ENCODE results near the gene CNKSR3.

Gene CNKSR3

GRCh38 chr6:154513601-154514320 is 3.3 kb upstream of the CNKSR3 start:
- ATAC-seq (ENCODE audit: insufficient read depth, low read depth) (no peak), DNase-seq (no peak)
- Histone ChIP-seq H3K4me1 (ENCODE audit: insufficient read depth, low read length) (no peaks in the 10 kb centered on the region), H3K4me3 (ENCODE audit: low read depth in 1 of 2, low read length in 2 of 2) (no peak overlapping the region), H3K27me3 (ENCODE audit: insufficient read depth, low read length, poor library complexity) (peaks cover 11% of the 10 kb centered on the region), H4K20me1 (ENCODE audit: insufficient read depth, low read length) (no peaks in the 10 kb centered on the region), H3K4me2 (ENCODE audit: insufficient read depth, low read length) (no peak overlapping the region), H3K9ac (ENCODE audit: low read depth, low read length) (no peak overlapping the region), H2AFZ (ENCODE audit: low read depth, low read length) (no peak overlapping the region), H3K36me3 (ENCODE audit: insufficient read depth, low read length) (no peaks in the 10 kb centered on the region), H3K27ac (ENCODE audit: low read length) (no peak overlapping the region), H3K9me3 (ENCODE audit: insufficient read depth, low read length, severe bottlenecking) (no peaks in the 10 kb centered on the region), H3K79me2 (ENCODE audit: insufficient read depth, low read length) (no peaks in the 10 kb centered on the region)
- TF ChIP-seq EZH2 (IDR thresholded peaks at IDR 0.05; ENCODE audit: borderline replicate concordance, low read depth, low read length, severe bottlenecking) (no peak), CTCF (IDR thresholded peaks at IDR 0.05; ENCODE audit: borderline replicate concordance, extremely low read depth, low read length, poor library complexity, severe bottlenecking) (no peak)

- TF ChIP-seq EZH2 (IDR thresholded peaks at IDR 0.05; ENCODE audit: borderline replicate concordance, low read depth, low read length, severe bottlenecking) (no peak), CTCF (IDR thresholded peaks at IDR 0.05; ENCODE audit: borderline replicate concordance, extremely low read depth, low read length, poor library complexity, severe bottlenecking) (no peak)
- H3K27me3 ChIP-seq (ENCODE audit: insufficient read depth, low read length, poor library complexity), result peaks cover 17% of the 10 kb centered on the region
- no peak overlapping the region for H3K9ac ChIP-seq (ENCODE audit: low read depth, low read length)
- no peak overlapping the region for H3K4me2 ChIP-seq (ENCODE audit: insufficient read depth, low read length)
- no peak overlapping the region for H2AFZ ChIP-seq (ENCODE audit: low read depth, low read length)
- ATAC-seq (ENCODE audit: insufficient read depth, low read depth) (no peak), DNase-seq (no peak)
- no peak overlapping the region for H3K27ac ChIP-seq (ENCODE audit: low read length)
- no peaks in the 10 kb centered on the region for H3K9me3 ChIP-seq (ENCODE audit: insufficient read depth, low read length, severe bottlenecking)
- H4K20me1 ChIP-seq (ENCODE audit: insufficient read depth, low read length), result no peaks in the 10 kb centered on the region
- no peaks in the 10 kb centered on the region for H3K36me3 ChIP-seq (ENCODE audit: insufficient read depth, low read length)
- no peaks in the 10 kb centered on the region for H3K4me1 ChIP-seq (ENCODE audit: insufficient read depth, low read length)
- no peaks in the 10 kb centered on the region for H3K79me2 ChIP-seq (ENCODE audit: insufficient read depth, low read length)
- no peak overlapping the region for H3K4me3 ChIP-seq (ENCODE audit: low read depth in 1 of 2, low read length in 2 of 2)
Observed at GRCh38 chr6:154512201-154512600, 1.7 kb upstream of the CNKSR3 start.

- Histone ChIP-seq H3K36me3 (ENCODE audit: insufficient read depth, low read length) (no peaks in the 10 kb centered on the region), H3K4me1 (ENCODE audit: insufficient read depth, low read length) (no peaks in the 10 kb centered on the region), H3K4me3 (ENCODE audit: low read depth in 1 of 2, low read length in 2 of 2) (no peak overlapping the region), H3K27me3 (ENCODE audit: insufficient read depth, low read length, poor library complexity) (peaks cover 18% of the 10 kb centered on the region), H2AFZ (ENCODE audit: low read depth, low read length) (no peak overlapping the region), H3K9me3 (ENCODE audit: insufficient read depth, low read length, severe bottlenecking) (no peaks in the 10 kb centered on the region), H4K20me1 (ENCODE audit: insufficient read depth, low read length) (no peaks in the 10 kb centered on the region), H3K27ac (ENCODE audit: low read length) (no peak overlapping the region), H3K79me2 (ENCODE audit: insufficient read depth, low read length) (no peaks in the 10 kb centered on the region), H3K4me2 (ENCODE audit: insufficient read depth, low read length) (no peak overlapping the region), H3K9ac (ENCODE audit: low read depth, low read length) (no peak overlapping the region)
- DNase-seq (no peak), ATAC-seq (ENCODE audit: insufficient read depth, low read depth) (no peak)
- no peak for TF ChIP-seq CTCF (IDR thresholded peaks at IDR 0.05; ENCODE audit: borderline replicate concordance, extremely low read depth, low read length, poor library complexity, severe bottlenecking)
- no peak for TF ChIP-seq EZH2 (IDR thresholded peaks at IDR 0.05; ENCODE audit: borderline replicate concordance, low read depth, low read length, severe bottlenecking)
Observed at GRCh38 chr6:154511791-154512190, 1.3 kb upstream of the CNKSR3 start.

Data from DND-41 (cell line).